HUES64 (cell line): ENCODE results near the gene MEGF11.
A peak's percentile ranks its signal among the peaks of the same experiment; 100 is the strongest.

ENCODE experiments used
- H3K27ac ChIP-seq: 2 replicates; pipeline ENCODE4 v1.7.0; 2013; ENCODE audit warnings: low read depth, low read length, inconsistent platforms
- H3K27me3 ChIP-seq: 2 replicates; pipeline ENCODE4 v1.6.1; 2013; ENCODE audit warnings: mild to moderate bottlenecking, low read length; ENCODE audit not compliant: insufficient read depth
- H3K36me3 ChIP-seq: 2 replicates; pipeline ENCODE4 v1.6.1; 2013; ENCODE audit warnings: mild to moderate bottlenecking, low read length; ENCODE audit not compliant: insufficient read depth
- H3K4me1 ChIP-seq: 2 replicates; pipeline ENCODE4 v1.6.1; 2013; ENCODE audit warnings: mild to moderate bottlenecking, low read length, moderate library complexity; ENCODE audit not compliant: insufficient read depth
- H3K4me3 ChIP-seq: 2 replicates; pipeline ENCODE4 v1.5.1; 2013; ENCODE audit warnings: mild to moderate bottlenecking, low read length, moderate library complexity
- H3K9ac ChIP-seq: 2 replicates; pipeline ENCODE4 v1.6.1; 2013; ENCODE audit warnings: mild to moderate bottlenecking, low read depth, low read length
- H3K9me3 ChIP-seq: 2 replicates; pipeline ENCODE4 v1.6.1; 2013; ENCODE audit warnings: low read depth, low read length; ENCODE audit not compliant: insufficient read depth
- WGBS: fragments of 150-250, 120-280 bp; methylation state at CpG from one replicate; pipeline ENCODE4 v1.1.7; 2013; ENCODE audit warnings: missing lambda C conversion rate; 5-methylcytosine and 5-hydroxymethylcytosine counted together

The MEGF11 gene

GRCh38 chr15:66068801-66069200 is 184.7 kb downstream of the MEGF11 start:
- 95% methylated on average over 1 of the region's 1 CpG for WGBS
- Histone ChIP-seq H3K4me1 (peaks cover 26% of the 10 kb centered on the region), H3K36me3 (no peaks in the 10 kb centered on the region), H3K4me3 (no peak overlapping the region), H3K9me3 (no peaks in the 10 kb centered on the region), H3K27me3 (no peaks in the 10 kb centered on the region), H3K9ac (no peak overlapping the region), H3K27ac (no peak overlapping the region)

- H3K27me3 ChIP-seq, result no peaks in the 10 kb centered on the region
- H3K36me3 ChIP-seq, result no peaks in the 10 kb centered on the region
- peak overlapping the region; percentile 39; the same call in 1 of the 2 replicates for H3K27ac ChIP-seq
- WGBS, result 15% methylated on average over 5 of the region's 5 CpGs
- H3K4me3 ChIP-seq, result no peak overlapping the region
- H3K9me3 ChIP-seq, result no peaks in the 10 kb centered on the region
- H3K4me1 ChIP-seq, result peaks cover 29% of the 10 kb centered on the region
- no peak overlapping the region for H3K9ac ChIP-seq
Observed at GRCh38 chr15:66067687-66068086, 185.9 kb downstream of the MEGF11 start.

- Histone ChIP-seq H3K36me3 (no peaks in the 10 kb centered on the region), H3K4me1 (peaks cover 29% of the 10 kb centered on the region), H3K9ac (no peak overlapping the region), H3K9me3 (no peaks in the 10 kb centered on the region), H3K27me3 (no peaks in the 10 kb centered on the region), H3K4me3 (no peak overlapping the region), H3K27ac (no peak overlapping the region)
- 79% methylated on average over 6 of the region's 6 CpGs for WGBS
Observed at GRCh38 chr15:66066481-66066880, 187.1 kb downstream of the MEGF11 start.

GRCh38 chr15:66066005-66066404 is 187.5 kb downstream of the MEGF11 start:
- Histone ChIP-seq H3K27me3 (no peaks in the 10 kb centered on the region), H3K27ac (no peak overlapping the region), H3K9ac (no peak overlapping the region), H3K9me3 (no peaks in the 10 kb centered on the region), H3K4me3 (no peak overlapping the region), H3K36me3 (no peaks in the 10 kb centered on the region), H3K4me1 (peaks cover 29% of the 10 kb centered on the region)
- WGBS, result 59% methylated on average over 4 of the region's 4 CpGs

- WGBS, result 57% methylated on average over 6 of the region's 6 CpGs
- no peak overlapping the region for H3K9ac ChIP-seq
- H3K27ac ChIP-seq, result no peak overlapping the region
- no peak overlapping the region for H3K4me3 ChIP-seq
- no peaks in the 10 kb centered on the region for H3K36me3 ChIP-seq
- no peaks in the 10 kb centered on the region for H3K9me3 ChIP-seq
- H3K4me1 ChIP-seq, result peaks cover 29% of the 10 kb centered on the region
- H3K27me3 ChIP-seq, result no peaks in the 10 kb centered on the region
Observed at GRCh38 chr15:66065325-66065724, 188.2 kb downstream of the MEGF11 start.

GRCh38 chr15:66063147-66063546 is 190.4 kb downstream of the MEGF11 start:
- Histone ChIP-seq H3K9ac (no peak overlapping the region), H3K4me3 (no peak overlapping the region), H3K9me3 (no peaks in the 10 kb centered on the region), H3K27me3 (no peaks in the 10 kb centered on the region), H3K36me3 (no peaks in the 10 kb centered on the region), H3K27ac (no peak overlapping the region), H3K4me1 (peaks cover 28% of the 10 kb centered on the region)

- 52% methylated on average over 7 of the region's 7 CpGs for whole genome bisulfite sequencing
- Histone ChIP-seq H3K27me3 (no peaks in the 10 kb centered on the region), H3K9ac (no peak overlapping the region), H3K4me1 (peaks cover 20% of the 10 kb centered on the region), H3K4me3 (no peak overlapping the region), H3K36me3 (no peaks in the 10 kb centered on the region), H3K9me3 (no peaks in the 10 kb centered on the region), H3K27ac (no peak overlapping the region)
Observed at GRCh38 chr15:66057089-66057488, 196.5 kb downstream of the MEGF11 start.

GRCh38 chr15:66053991-66054390 is 199.6 kb downstream of the MEGF11 start:
- Histone ChIP-seq H3K9me3 (no peaks in the 10 kb centered on the region), H3K27me3 (no peaks in the 10 kb centered on the region), H3K27ac (no peak overlapping the region), H3K36me3 (no peaks in the 10 kb centered on the region), H3K4me1 (peaks cover 23% of the 10 kb centered on the region), H3K4me3 (no peak overlapping the region), H3K9ac (no peak overlapping the region)
- WGBS, result 88% methylated on average over 3 of the region's 3 CpGs

GRCh38 chr15:66051833-66052232 is 201.7 kb downstream of the MEGF11 start:
- H3K27me3 ChIP-seq, result no peaks in the 10 kb centered on the region
- H3K36me3 ChIP-seq, result no peaks in the 10 kb centered on the region
- H3K9ac ChIP-seq, result no peak overlapping the region
- H3K4me1 ChIP-seq, result peaks cover 7% of the 10 kb centered on the region; the same call in 1 of the 2 replicates
- no peak overlapping the region for H3K27ac ChIP-seq
- 90% methylated on average over 6 of the region's 7 CpGs for WGBS
- H3K9me3 ChIP-seq, result no peaks in the 10 kb centered on the region
- H3K4me3 ChIP-seq, result no peak overlapping the region

GRCh38 chr15:66050264-66050663 is 203.3 kb downstream of the MEGF11 start:
- Histone ChIP-seq H3K36me3 (no peaks in the 10 kb centered on the region), H3K4me1 (peaks cover 3% of the 10 kb centered on the region; the same call in 1 of the 2 replicates), H3K27ac (no peak overlapping the region), H3K27me3 (no peaks in the 10 kb centered on the region), H3K9ac (no peak overlapping the region), H3K4me3 (no peak overlapping the region), H3K9me3 (no peaks in the 10 kb centered on the region)
- 93% methylated on average over 5 of the region's 5 CpGs for WGBS

- Histone ChIP-seq H3K9me3 (no peaks in the 10 kb centered on the region), H3K4me3 (no peak overlapping the region), H3K4me1 (peaks cover 3% of the 10 kb centered on the region; the same call in 1 of the 2 replicates), H3K9ac (no peak overlapping the region), H3K27ac (no peak overlapping the region), H3K27me3 (no peaks in the 10 kb centered on the region), H3K36me3 (no peaks in the 10 kb centered on the region)
- WGBS, result 45% methylated on average over 6 of the region's 6 CpGs
Observed at GRCh38 chr15:66049353-66049752, 204.2 kb downstream of the MEGF11 start.

GRCh38 chr15:66047321-66048024 is 206.1 kb downstream of the MEGF11 start:
- Histone ChIP-seq H3K4me3 (no peak overlapping the region), H3K27me3 (no peaks in the 10 kb centered on the region), H3K9me3 (no peaks in the 10 kb centered on the region), H3K36me3 (no peaks in the 10 kb centered on the region), H3K27ac (no peak overlapping the region), H3K4me1 (peaks cover 9% of the 10 kb centered on the region; the same call in 1 of the 2 replicates), H3K9ac (no peak overlapping the region)
- 84% methylated on average over 9 of the region's 9 CpGs for WGBS
